Activated gamma-delta T cell treated with anti-CD3 and anti-CD28 coated beads, Interleukin-2, amount 50 U/mL, for 16 hours (primary cell): ENCODE measurements around the gene PNLIPRP1.

Experiments
- DNase-seq: peaks from one replicate; pipeline ENCODE4 v3.0.0-alpha.2; 2020; ENCODE audit warnings: low read depth

The PNLIPRP1 gene

GRCh38 chr10:116631871-116632295, 41.1 kb downstream of the PNLIPRP1 start:
- DNase-seq: no peak

- DNase-seq: no peak
Observed at GRCh38 chr10:116632596-116633215, 41.9 kb downstream of the PNLIPRP1 start.

GRCh38 chr10:116633216-116633600, 42.4 kb downstream of the PNLIPRP1 start:
- no peak for DNase-seq

GRCh38 chr10:116634126-116634975, 43.6 kb downstream of the PNLIPRP1 start:
- DNase-seq: no peak

GRCh38 chr10:116636385-116636784, 45.6 kb downstream of the PNLIPRP1 start:
- DNase-seq: no peak

- DNase-seq: no peak
Observed at GRCh38 chr10:116636976-116637375, 46.2 kb downstream of the PNLIPRP1 start.

GRCh38 chr10:116637830-116638229, 47.1 kb downstream of the PNLIPRP1 start:
- DNase-seq: no peak

- DNase-seq: no peak
Observed at GRCh38 chr10:116646502-116646901, 55.7 kb downstream of the PNLIPRP1 start.

- DNase-seq: no peak
Observed at GRCh38 chr10:116648903-116649302, 58.1 kb downstream of the PNLIPRP1 start.

GRCh38 chr10:116653885-116654284, 63.1 kb downstream of the PNLIPRP1 start:
- no peak for DNase-seq

- DNase-seq: no peak
Observed at GRCh38 chr10:116654816-116655215, 64.1 kb downstream of the PNLIPRP1 start.

- DNase-seq: no peak
Observed at GRCh38 chr10:116655568-116655967, 64.8 kb downstream of the PNLIPRP1 start.

GRCh38 chr10:116656044-116656443, 65.3 kb downstream of the PNLIPRP1 start:
- no peak for DNase-seq

GRCh38 chr10:116657863-116658551, 67.2 kb downstream of the PNLIPRP1 start:
- DNase-seq: no peak
